ENCODE measurements around the gene MYO3B. TPM values are rescaled to one million over a fixed set of nuclear protein-coding genes. Genes with fewer than 3 reads are reported as not detected.

MYO3B gene
- total and polyA plus RNA-seq, 12 donors: 0.04 to 0.11 (median 0.06) TPM; not detected in 8

- no peaks in the 10 kb centered on the region for H3K36me3 ChIP-seq (replicated peaks in 1 of 2)
- no peak for DNase-seq
- 75 to 92% (median 90%) methylated on average over 4 of the region's 4 CpGs for WGBS, 4 donors
- no peaks in the 10 kb centered on the region for H3K9me3 ChIP-seq (replicated peaks in 1 of 3)
- H3K4me1 ChIP-seq (replicated peaks in 1 of 2): no peaks in the 10 kb centered on the region
- H3K4me3 ChIP-seq: no peak overlapping the region
- H3K27ac ChIP-seq: no peak overlapping the region
- H3K27me3 ChIP-seq: no peaks in the 10 kb centered on the region
- intact Hi-C loops (cut with DNase I): no loop called here
- TF ChIP-seq POLR2A (IDR thresholded peaks at IDR 0.05) (no peak), CTCF (IDR thresholded peaks at IDR 0.05) (no peak)
These were observed 285.2 kb downstream of the MYO3B start for GRCh38 chr2:170463206-170463537.

GRCh38 chr2:170464268-170464667 is 286.3 kb downstream of the MYO3B start:
- H3K9me3 ChIP-seq (replicated peaks in 1 of 3): no peaks in the 10 kb centered on the region
- intact Hi-C loops (cut with DNase I): no loop called here
- 88 to 98% (median 92%) methylated on average over 5 of the region's 5 CpGs for WGBS, 4 donors
- H3K36me3 ChIP-seq (replicated peaks in 1 of 2): no peaks in the 10 kb centered on the region
- H3K4me3 ChIP-seq: no peak overlapping the region
- TF ChIP-seq CTCF (IDR thresholded peaks at IDR 0.05) (no peak), POLR2A (IDR thresholded peaks at IDR 0.05) (no peak)
- DNase-seq: no peak
- no peaks in the 10 kb centered on the region for H3K4me1 ChIP-seq (replicated peaks in 1 of 2)
- H3K27ac ChIP-seq: no peak overlapping the region
- no peaks in the 10 kb centered on the region for H3K27me3 ChIP-seq

- intact Hi-C loops (cut with DNase I): no loop called here
- no peaks in the 10 kb centered on the region for H3K4me1 ChIP-seq (replicated peaks in 1 of 2)
These were observed 287.3 kb downstream of the MYO3B start for GRCh38 chr2:170465241-170465640.

GRCh38 chr2:170466632-170467031 is 288.7 kb downstream of the MYO3B start:
- intact Hi-C loops (cut with DNase I): no loop called here
- 84 to 90% (median 86%) methylated on average over 8 of the region's 8 CpGs for WGBS, 4 donors
- no peaks in the 10 kb centered on the region for H3K36me3 ChIP-seq (replicated peaks in 1 of 2)

More at GRCh38 chr2:170465241-170465640, 287.3 kb downstream of the MYO3B start:
- no peak for DNase-seq
- no peak overlapping the region for H3K27ac ChIP-seq
- WGBS, 4 donors: 64 to 84% (median 78%) methylated on average over 4 of the region's 4 CpGs
- H3K36me3 ChIP-seq (replicated peaks in 1 of 2): no peaks in the 10 kb centered on the region
- no peaks in the 10 kb centered on the region for H3K9me3 ChIP-seq (replicated peaks in 1 of 3)
- no peak for TF ChIP-seq CTCF (IDR thresholded peaks at IDR 0.05)
- TF ChIP-seq POLR2A (IDR thresholded peaks at IDR 0.05): no peak
- no peaks in the 10 kb centered on the region for H3K27me3 ChIP-seq
- H3K4me3 ChIP-seq: no peak overlapping the region

More at GRCh38 chr2:170466632-170467031, 288.7 kb downstream of the MYO3B start:
- no peak overlapping the region for H3K27ac ChIP-seq
- H3K9me3 ChIP-seq (replicated peaks in 1 of 3): no peaks in the 10 kb centered on the region
- no peak for TF ChIP-seq CTCF (IDR thresholded peaks at IDR 0.05)
- no peak for TF ChIP-seq POLR2A (IDR thresholded peaks at IDR 0.05)
- H3K27me3 ChIP-seq: no peaks in the 10 kb centered on the region
- no peak overlapping the region for H3K4me3 ChIP-seq
- no peak for DNase-seq
- no peaks in the 10 kb centered on the region for H3K4me1 ChIP-seq (replicated peaks in 1 of 2)
